Measurements from ENCODE around the gene ARSB.

The ARSB gene

GRCh38 chr5:78771260-78772205 lies 213.6 kb downstream of the ARSB start:
- no peak overlapping the region for H3K14ac ChIP-seq (ENCODE audit: low read length)
- no CpG with 5 or more reads among the region's 13 CpGs for WGBS, 2 donors (ENCODE audit: extremely low coverage in 2 of 2, insufficient read length in 2 of 2, insufficient replicate concordance in 1 of 2)
- H2AFZ ChIP-seq (ENCODE audit: low read length): peak overlapping the region; percentile 76
- H3K27ac ChIP-seq (replicated peaks; ENCODE audit: low read length): no peak overlapping the region
- no peak overlapping the region for H2AK5ac ChIP-seq (ENCODE audit: low read depth, low read length)
- H2BK15ac ChIP-seq (ENCODE audit: low read length): no peak overlapping the region
- no peak overlapping the region for H3K4me2 ChIP-seq (ENCODE audit: insufficient read depth, low read length, poor library complexity, severe bottlenecking)
- H3K18ac ChIP-seq (ENCODE audit: low read length): peak overlapping the region; percentile 66
- H3K36me3 ChIP-seq (replicated peaks in 1 of 2; ENCODE audit: control insufficient read depth in 2 of 2, insufficient read depth in 2 of 2, low read length in 2 of 2): no peaks in the 10 kb centered on the region
- no peak overlapping the region for H2BK120ac ChIP-seq (ENCODE audit: low read depth, low read length)
- peaks cover 0 to 4% of the 10 kb centered on the region in 2 donors for H3K4me1 ChIP-seq (ENCODE audit: control insufficient read depth in 2 of 2, insufficient read depth in 1 of 2, low read depth in 1 of 2, low read length in 2 of 2)
- H3K4ac ChIP-seq (ENCODE audit: low read length): no peak overlapping the region
- H4K8ac ChIP-seq (ENCODE audit: low read depth, low read length): no peak overlapping the region
- no peak overlapping the region for H3K4me3 ChIP-seq (ENCODE audit: low read length in 2 of 2)
- no peak overlapping the region for H2BK12ac ChIP-seq (ENCODE audit: low read length)
- no peak overlapping the region for H4K91ac ChIP-seq (ENCODE audit: low read depth, low read length, poor library complexity)
- no peak overlapping the region for H3K9ac ChIP-seq (ENCODE audit: low read depth, low read length, poor library complexity)
- no peak overlapping the region for H3K23ac ChIP-seq (ENCODE audit: low read depth, low read length, poor library complexity)
- H3K9me3 ChIP-seq (replicated peaks in 1 of 2; ENCODE audit: control insufficient read depth in 2 of 2, insufficient read depth in 1 of 2, low read depth in 1 of 2, low read length in 2 of 2): no peaks in the 10 kb centered on the region
- no peak for DNase-seq (ENCODE audit: low spot score)
- peaks cover 2% of the 10 kb centered on the region for H3K79me1 ChIP-seq (ENCODE audit: low read depth, low read length)
- H3K27me3 ChIP-seq (ENCODE audit: control insufficient read depth in 3 of 3, insufficient read depth in 3 of 3, low read depth in 1 of 3, low read length in 3 of 3): no peaks in the 10 kb centered on the region
- no peak overlapping the region for H2BK5ac ChIP-seq (ENCODE audit: low read length)

GRCh38 chr5:78768781-78769380 lies 216.2 kb downstream of the ARSB start:
- no peak overlapping the region for H4K91ac ChIP-seq (ENCODE audit: low read depth, low read length, poor library complexity)
- H3K79me1 ChIP-seq (ENCODE audit: low read depth, low read length): peaks cover 2% of the 10 kb centered on the region
- no peak overlapping the region for H2AK5ac ChIP-seq (ENCODE audit: low read depth, low read length)
- H2BK15ac ChIP-seq (ENCODE audit: low read length): no peak overlapping the region
- H3K4me1 ChIP-seq (ENCODE audit: control insufficient read depth in 2 of 2, insufficient read depth in 1 of 2, low read depth in 1 of 2, low read length in 2 of 2): peaks cover 0 to 4% of the 10 kb centered on the region in 2 donors
- no peak overlapping the region for H3K18ac ChIP-seq (ENCODE audit: low read length)
- no peak overlapping the region for H3K4ac ChIP-seq (ENCODE audit: low read length)
- no peak overlapping the region for H2BK120ac ChIP-seq (ENCODE audit: low read depth, low read length)
- no peak overlapping the region for H4K8ac ChIP-seq (ENCODE audit: low read depth, low read length)
- no peak for DNase-seq (ENCODE audit: low spot score)
- no peak overlapping the region for H3K4me2 ChIP-seq (ENCODE audit: insufficient read depth, low read length, poor library complexity, severe bottlenecking)
- no peak overlapping the region for H3K27ac ChIP-seq (replicated peaks; ENCODE audit: low read length)
- H3K9ac ChIP-seq (ENCODE audit: low read depth, low read length, poor library complexity): no peak overlapping the region
- H2BK12ac ChIP-seq (ENCODE audit: low read length): no peak overlapping the region
- H3K27me3 ChIP-seq (ENCODE audit: control insufficient read depth in 3 of 3, insufficient read depth in 3 of 3, low read depth in 1 of 3, low read length in 3 of 3): no peaks in the 10 kb centered on the region
- H3K14ac ChIP-seq (ENCODE audit: low read length): no peak overlapping the region
- H2BK5ac ChIP-seq (ENCODE audit: low read length): no peak overlapping the region
- H3K23ac ChIP-seq (ENCODE audit: low read depth, low read length, poor library complexity): no peak overlapping the region
- H3K36me3 ChIP-seq (replicated peaks in 1 of 2; ENCODE audit: control insufficient read depth in 2 of 2, insufficient read depth in 2 of 2, low read length in 2 of 2): no peaks in the 10 kb centered on the region
- no peak overlapping the region for H2AFZ ChIP-seq (ENCODE audit: low read length)
- no peak overlapping the region for H3K4me3 ChIP-seq (ENCODE audit: low read length in 2 of 2)
- no peaks in the 10 kb centered on the region for H3K9me3 ChIP-seq (replicated peaks in 1 of 2; ENCODE audit: control insufficient read depth in 2 of 2, insufficient read depth in 1 of 2, low read depth in 1 of 2, low read length in 2 of 2)
- no CpG with 5 or more reads among the region's 7 CpGs for WGBS, 2 donors (ENCODE audit: extremely low coverage in 2 of 2, insufficient read length in 2 of 2, insufficient replicate concordance in 1 of 2)

GRCh38 chr5:78766412-78766762 lies 218.7 kb downstream of the ARSB start:
- H2AK5ac ChIP-seq (ENCODE audit: low read depth, low read length): no peak overlapping the region
- no peaks in the 10 kb centered on the region for H3K27me3 ChIP-seq (ENCODE audit: control insufficient read depth in 3 of 3, insufficient read depth in 3 of 3, low read depth in 1 of 3, low read length in 3 of 3)
- H3K4me2 ChIP-seq (ENCODE audit: insufficient read depth, low read length, poor library complexity, severe bottlenecking): no peak overlapping the region
- WGBS, 2 donors (ENCODE audit: extremely low coverage in 2 of 2, insufficient read length in 2 of 2, insufficient replicate concordance in 1 of 2): no CpG with 5 or more reads among the region's 5 CpGs
- H3K14ac ChIP-seq (ENCODE audit: low read length): no peak overlapping the region
- H2BK5ac ChIP-seq (ENCODE audit: low read length): no peak overlapping the region
- H3K36me3 ChIP-seq (replicated peaks in 1 of 2; ENCODE audit: control insufficient read depth in 2 of 2, insufficient read depth in 2 of 2, low read length in 2 of 2): no peaks in the 10 kb centered on the region
- no peak overlapping the region for H3K18ac ChIP-seq (ENCODE audit: low read length)
- H3K4ac ChIP-seq (ENCODE audit: low read length): no peak overlapping the region
- no peaks in the 10 kb centered on the region for H3K79me1 ChIP-seq (ENCODE audit: low read depth, low read length)
- H2AFZ ChIP-seq (ENCODE audit: low read length): no peak overlapping the region
- H3K4me3 ChIP-seq (ENCODE audit: low read length in 2 of 2): no peak overlapping the region
- no peak overlapping the region for H4K8ac ChIP-seq (ENCODE audit: low read depth, low read length)
- H3K27ac ChIP-seq (replicated peaks; ENCODE audit: low read length): no peak overlapping the region
- H3K4me1 ChIP-seq (ENCODE audit: control insufficient read depth in 2 of 2, insufficient read depth in 1 of 2, low read depth in 1 of 2, low read length in 2 of 2): no peaks in the 10 kb centered on the region
- no peak overlapping the region for H2BK12ac ChIP-seq (ENCODE audit: low read length)
- no peaks in the 10 kb centered on the region for H3K9me3 ChIP-seq (replicated peaks in 1 of 2; ENCODE audit: control insufficient read depth in 2 of 2, insufficient read depth in 1 of 2, low read depth in 1 of 2, low read length in 2 of 2)
- H3K9ac ChIP-seq (ENCODE audit: low read depth, low read length, poor library complexity): no peak overlapping the region
- DNase-seq (ENCODE audit: low spot score): no peak
- no peak overlapping the region for H2BK120ac ChIP-seq (ENCODE audit: low read depth, low read length)
- no peak overlapping the region for H4K91ac ChIP-seq (ENCODE audit: low read depth, low read length, poor library complexity)
- no peak overlapping the region for H3K23ac ChIP-seq (ENCODE audit: low read depth, low read length, poor library complexity)
- H2BK15ac ChIP-seq (ENCODE audit: low read length): no peak overlapping the region

- H2BK15ac ChIP-seq (ENCODE audit: low read length): no peak overlapping the region
- no peak overlapping the region for H2BK12ac ChIP-seq (ENCODE audit: low read length)
- no peak overlapping the region for H3K23ac ChIP-seq (ENCODE audit: low read depth, low read length, poor library complexity)
- H3K9me3 ChIP-seq (replicated peaks in 1 of 2; ENCODE audit: control insufficient read depth in 2 of 2, insufficient read depth in 1 of 2, low read depth in 1 of 2, low read length in 2 of 2): no peaks in the 10 kb centered on the region
- no peak overlapping the region for H3K9ac ChIP-seq (ENCODE audit: low read depth, low read length, poor library complexity)
- no peak overlapping the region for H2BK5ac ChIP-seq (ENCODE audit: low read length)
- no peak overlapping the region for H3K27ac ChIP-seq (replicated peaks; ENCODE audit: low read length)
- H3K18ac ChIP-seq (ENCODE audit: low read length): no peak overlapping the region
- DNase-seq (ENCODE audit: low spot score): no peak
- H2AFZ ChIP-seq (ENCODE audit: low read length): no peak overlapping the region
- no peak overlapping the region for H4K8ac ChIP-seq (ENCODE audit: low read depth, low read length)
- H3K4ac ChIP-seq (ENCODE audit: low read length): no peak overlapping the region
- no peaks in the 10 kb centered on the region for H3K79me1 ChIP-seq (ENCODE audit: low read depth, low read length)
- no CpG with 5 or more reads among the region's 7 CpGs for WGBS, 2 donors (ENCODE audit: extremely low coverage in 2 of 2, insufficient read length in 2 of 2, insufficient replicate concordance in 1 of 2)
- H4K91ac ChIP-seq (ENCODE audit: low read depth, low read length, poor library complexity): no peak overlapping the region
- no peak overlapping the region for H3K4me3 ChIP-seq (ENCODE audit: low read length in 2 of 2)
- no peak overlapping the region for H3K4me2 ChIP-seq (ENCODE audit: insufficient read depth, low read length, poor library complexity, severe bottlenecking)
- H3K27me3 ChIP-seq (ENCODE audit: control insufficient read depth in 3 of 3, insufficient read depth in 3 of 3, low read depth in 1 of 3, low read length in 3 of 3): no peaks in the 10 kb centered on the region
- no peaks in the 10 kb centered on the region for H3K36me3 ChIP-seq (replicated peaks in 1 of 2; ENCODE audit: control insufficient read depth in 2 of 2, insufficient read depth in 2 of 2, low read length in 2 of 2)
- H2AK5ac ChIP-seq (ENCODE audit: low read depth, low read length): no peak overlapping the region
- no peak overlapping the region for H3K14ac ChIP-seq (ENCODE audit: low read length)
- H2BK120ac ChIP-seq (ENCODE audit: low read depth, low read length): no peak overlapping the region
- H3K4me1 ChIP-seq (ENCODE audit: control insufficient read depth in 2 of 2, insufficient read depth in 1 of 2, low read depth in 1 of 2, low read length in 2 of 2): no peaks in the 10 kb centered on the region
These were observed 219.2 kb downstream of the ARSB start for GRCh38 chr5:78765756-78766411.
